GM12878 (cell line): ENCODE data around the gene CD163L1. TPM values are rescaled to one million over a fixed set of nuclear protein-coding genes. Genes with fewer than 3 reads are reported as not detected.

Experiments
- ATAC-seq: fragments of 200-7000 bp; cut with Tn5 transposase; 3 replicates; pipeline ENCODE4 v1.9.1; 2020; ENCODE audit warnings: mild to moderate bottlenecking, moderate library complexity
- BruUV-seq: library from RNA; stranded (reverse); fragments of 400-500 nt; replicated peaks from 2 replicates; lab custom pipeline; 2021; lab: Mats Ljungman, UMichigan
- CTCF ChIA-PET: fragments of 300-600 bp; sonication (Branson Sonifier 250); formaldehyde crosslinking; extraction: SDS; loops from one replicate; lab custom pipeline; 2021; ENCODE audit warnings: inconsistent platforms; lab: Yijun Ruan, JAX
- POLR2A ChIA-PET: fragments of 350-600 bp; formaldehyde crosslinking; extraction: SDS; loops from one replicate; lab custom pipeline; 2021; ENCODE audit warnings: inconsistent platforms; lab: Charles Lee
- RAD21 ChIA-PET: fragments of 300-600 bp; sonication (Branson Sonifier 250); formaldehyde crosslinking; loops from one replicate; lab custom pipeline; 2023; ENCODE audit warnings: antibody characterized with exemption; ENCODE audit not compliant: unreplicated experiment; lab: Charles Lee
- SMC1A ChIA-PET: fragments of 300-600 bp; sonication (Branson Sonifier 250); formaldehyde crosslinking; loops from one replicate; lab custom pipeline; 2023; ENCODE audit not compliant: unreplicated experiment, uncharacterized antibody; lab: Charles Lee
- DNase-seq: peaks from one replicate; pipeline ENCODE4 v3.0.0-alpha.2; 2011; ENCODE audit warnings: low read depth, low spot score
- FAIRE-seq: peaks from 3 replicates; lab custom pipeline; 2011; peaks lifted over from hg19 to GRCh38; lab: Jason Lieb, UNC
- H2AFZ ChIP-seq: 2 replicates; pipeline ENCODE4 v1.6.0; 2011; ENCODE audit warnings: low read depth, low read length, control low read depth; ENCODE audit not compliant: control insufficient read depth
- H3K27ac ChIP-seq: 2 replicates; pipeline ENCODE4 v1.5.1; 2011; ENCODE audit warnings: control low read depth; ENCODE audit not compliant: control insufficient read depth, insufficient read depth
- H3K27me3 ChIP-seq, 2 experiments: replicated peaks in 1 of 2; 2 replicates each; pipeline versions ENCODE4 v1.6.0 to v1.6.1; 2011; ENCODE audit warnings: low read length in 1 of 2; ENCODE audit not compliant: control insufficient read depth in 2 of 2, insufficient read depth in 2 of 2
- H3K36me3 ChIP-seq, 2 experiments: 2 replicates each; pipeline ENCODE4 v1.5.1; 2011; ENCODE audit warnings: low read length in 1 of 2; ENCODE audit not compliant: control insufficient read depth in 2 of 2, insufficient read depth in 2 of 2
- H3K4me1 ChIP-seq: 2 replicates; pipeline ENCODE4 v1.6.1; 2011; ENCODE audit warnings: mild to moderate bottlenecking, low read length, moderate library complexity, mixed read lengths; ENCODE audit not compliant: control insufficient read depth, insufficient read depth
- H3K4me2 ChIP-seq: 2 replicates; pipeline ENCODE4 v1.6.0; 2011; ENCODE audit warnings: control low read depth; ENCODE audit not compliant: control insufficient read depth, insufficient read depth
- H3K4me3 ChIP-seq: fragments of 200-600 bp; sonication (generic); 2 replicates; pipeline ENCODE4 v1.5.1; 2016
- H3K79me2 ChIP-seq: 2 replicates; pipeline ENCODE4 v1.6.0; 2011; ENCODE audit warnings: low read length; ENCODE audit not compliant: control insufficient read depth, insufficient read depth
- H3K9ac ChIP-seq: 2 replicates; pipeline ENCODE4 v1.8.0; 2011; ENCODE audit warnings: low read length, control low read depth, mixed read lengths; ENCODE audit not compliant: control insufficient read depth, insufficient read depth
- H3K9me3 ChIP-seq: replicated peaks from 3 replicates; pipeline ENCODE4 v1.5.1; 2011; ENCODE audit warnings: mild to moderate bottlenecking, low read length; ENCODE audit not compliant: control insufficient read depth, insufficient read depth
- H4K20me1 ChIP-seq: 2 replicates; pipeline ENCODE4 v1.6.0; 2011; ENCODE audit not compliant: control insufficient read depth, insufficient read depth
- BMI1 ChIP-seq: fragments of 450-650 bp; IDR thresholded peaks from 2 replicates; pipeline ENCODE4 v1.6.1; 2016; ENCODE audit warnings: mild to moderate bottlenecking, moderate library complexity, borderline replicate concordance
- CBX5 ChIP-seq: sonication (generic); IDR thresholded peaks from 2 replicates; pipeline ENCODE4 v1.6.1; 2016; ENCODE audit warnings: low read depth, moderate library complexity, mild to moderate bottlenecking, inconsistent platforms
- HDAC6 ChIP-seq: fragments of 200-600 bp; sonication (generic); IDR thresholded peaks from one replicate; pipeline ENCODE4 v1.8.0; 2017; ENCODE audit warnings: antibody characterized with exemption; ENCODE audit not compliant: unreplicated experiment
- LARP7 ChIP-seq: fragments of 450-650 bp; IDR thresholded peaks from 2 replicates; pipeline ENCODE4 v1.6.1; 2017; ENCODE audit warnings: mild to moderate bottlenecking
- NFYA ChIP-seq: IDR thresholded peaks from 2 replicates; pipeline ENCODE4 v1.6.1; 2011; ENCODE audit warnings: low read depth, mild to moderate bottlenecking, low read length, improper control_type of control experiment, borderline replicate concordance
- NR2C1 ChIP-seq: fragments of 450-650 bp; IDR thresholded peaks from 2 replicates; pipeline ENCODE4 v1.6.1; 2017; ENCODE audit warnings: antibody characterized with exemption, mild to moderate bottlenecking, moderate library complexity
- NRF1 ChIP-seq: conservative IDR thresholded peaks from 2 replicates; pipeline ENCODE4 v1.6.1; 2011; ENCODE audit warnings: mild to moderate bottlenecking, low read depth, low read length, improper control_type of control experiment
- TAF1 ChIP-seq: IDR thresholded peaks from 2 replicates; pipeline ENCODE4 v1.6.1; 2011; ENCODE audit warnings: mild to moderate bottlenecking, low read depth, low read length, borderline replicate concordance
- WRNIP1 ChIP-seq: IDR thresholded peaks from 2 replicates; pipeline ENCODE4 v1.6.1; 2011; ENCODE audit warnings: low read depth, low read length, improper control_type of control experiment, borderline replicate concordance
- ZNF217 ChIP-seq: fragments of 450-650 bp; IDR thresholded peaks from 2 replicates; pipeline ENCODE4 v1.6.1; 2017; ENCODE audit warnings: antibody characterized with exemption, mild to moderate bottlenecking
- ZNF24 ChIP-seq: fragments of 450-650 bp; IDR thresholded peaks from 2 replicates; pipeline ENCODE4 v1.6.1; 2017; ENCODE audit warnings: antibody characterized with exemption, mild to moderate bottlenecking
- ZSCAN29 ChIP-seq: fragments of 450-650 bp; IDR thresholded peaks from 2 replicates; pipeline ENCODE4 v1.6.1; 2017; ENCODE audit warnings: mild to moderate bottlenecking, moderate library complexity
- WGBS: methylation state at CpG from one replicate; pipeline ENCODE4 v1.1.6; 2016; ENCODE audit warnings: low lambda C conversion rate; ENCODE audit not compliant: insufficient replicate concordance, insufficient coverage; ENCODE audit errors: missing lambda C conversion rate; 5-methylcytosine and 5-hydroxymethylcytosine counted together
- in situ Hi-C: fragments of 300-500 bp; cut with MboI; formaldehyde crosslinking; loops from 9 replicates; pipeline ENCODE4 v1.14.3; 2018; ENCODE audit warnings: mixed read lengths
- intact Hi-C: fragments of 100-400 bp; cut with micrococcal nuclease; formaldehyde crosslinking; loops from one replicate; pipeline ENCODE4 v1.14.2; 2022; ENCODE audit not compliant: unreplicated experiment
- polyA plus RNA-seq, 11 experiments: library from polyadenylated mRNA; depleted of rRNA in 4 of 11; unstranded in 6 of 11; stranded (reverse) in 5 of 11; fragments of >200 nt; fragmentation: Nextera tagmentation in 4 of 11; fragmentation: Illumina TruSeq in 1 of 11; extraction: Ambion mirVana in 4 of 11; extraction: Trizol in 1 of 11; gene quantifications; 1 replicate in 1 of 11; 2 replicates in 10 of 11; pipeline versions ENCODE4 v1.2.1 to v1.2.3, GENCODE V29; 2011 to 2016; ENCODE audit warnings: inconsistent platforms in 2 of 11, missing spikeins in 2 of 11, low read depth in 1 of 11
- total RNA-seq, 4 experiments: library from RNA; depleted of rRNA in 3 of 4; stranded (reverse); fragments of >200 nt in 3 of 4; fragmentation: Illumina TruSeq in 1 of 4; extraction: Trizol in 1 of 4; gene quantifications; 2 replicates each; pipeline versions ENCODE4 v1.2.1 to v1.2.3, GENCODE V29; 2013 to 2021

Gene CD163L1
- total and polyA plus RNA-seq, 10 of the 15 experiments (the other 5 are each of a cell fraction or from before 2014, with no cell fraction given): 0.49 to 2.9 (median 1.6) TPM; not detected in 1

GRCh38 chr12:7448099-7448498 is 4.1 kb upstream of the CD163L1 start:
- Histone ChIP-seq H3K4me3 (no peak overlapping the region), H3K27ac (no peak overlapping the region), H4K20me1 (no peaks in the 10 kb centered on the region), H3K27me3 (peaks cover 0 to under 1% of the 10 kb centered on the region in 2 experiments; a peak in 1 of 4 replicates), H3K79me2 (no peaks in the 10 kb centered on the region), H3K9ac (no peak overlapping the region), H3K9me3 (no peaks in the 10 kb centered on the region), H3K4me1 (no peaks in the 10 kb centered on the region), H2AFZ (no peak overlapping the region), H3K36me3 (no peaks in the 10 kb centered on the region), H3K4me2 (no peak overlapping the region)
- no TSS peak for BruUV-seq
- no peak for DNase-seq
- no peak for TF ChIP-seq NFYA
- no peak for TF ChIP-seq ZSCAN29
- no peak for TF ChIP-seq LARP7
- no peak for TF ChIP-seq ZNF24
- no peak for TF ChIP-seq WRNIP1
- TF ChIP-seq NRF1: no peak
- no peak for TF ChIP-seq HDAC6
- TF ChIP-seq ZNF217: no peak
- no peak for TF ChIP-seq CBX5
- TF ChIP-seq TAF1: no peak
- TF ChIP-seq NR2C1: no peak
- no peak for TF ChIP-seq BMI1
- ChIA-PET RAD21 (no interaction called here), CTCF (no interaction called here), POLR2A (no interaction called here), SMC1A (no interaction called here)
- intact Hi-C loops (no loop called here), in situ Hi-C loops (no loop called here)
- ATAC-seq: no peak
- 0% methylated on average over 1 of the region's 1 CpG for WGBS
- no peak for FAIRE-seq
